GM19328 (cell line): Measurements from ENCODE around the gene ADAMTS3.

Experiments used
- ATAC-seq: cut with Tn5 transposase; IDR thresholded peaks from one replicate; pipeline ENCODE4 v1.9.1; 2021; ENCODE audit warnings: mild to moderate bottlenecking, moderate library complexity; ENCODE audit not compliant: unreplicated experiment

Gene ADAMTS3

GRCh38 chr4:72424006-72424405, 145.0 kb downstream of the ADAMTS3 start:
- no peak for ATAC-seq

- ATAC-seq: no peak
Measured at GRCh38 chr4:72422416-72422815, 146.6 kb downstream of the ADAMTS3 start.

DNA sequence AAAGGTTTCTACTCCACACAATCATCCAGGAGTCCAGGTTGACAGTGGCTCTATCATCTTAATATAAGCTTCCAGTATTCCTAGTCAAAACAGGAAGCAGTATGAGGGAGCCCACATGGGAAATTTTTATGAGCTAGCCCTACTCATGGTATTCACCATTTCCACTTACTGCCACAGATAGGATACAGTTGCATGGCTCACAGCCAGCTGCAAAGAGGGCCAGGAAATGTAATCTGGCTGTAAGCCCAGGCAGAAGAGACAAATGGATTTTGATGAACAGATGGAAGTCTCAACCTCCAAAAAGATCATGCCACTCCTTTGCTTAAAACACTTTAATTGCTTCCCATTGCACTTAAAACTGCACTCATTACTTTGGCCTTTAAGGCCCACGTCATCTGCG, 150.6 kb downstream of the ADAMTS3 start:
- ATAC-seq: no peak

- ATAC-seq: no peak
Measured at GRCh38 chr4:72410158-72410557, 158.9 kb downstream of the ADAMTS3 start.

DNA sequence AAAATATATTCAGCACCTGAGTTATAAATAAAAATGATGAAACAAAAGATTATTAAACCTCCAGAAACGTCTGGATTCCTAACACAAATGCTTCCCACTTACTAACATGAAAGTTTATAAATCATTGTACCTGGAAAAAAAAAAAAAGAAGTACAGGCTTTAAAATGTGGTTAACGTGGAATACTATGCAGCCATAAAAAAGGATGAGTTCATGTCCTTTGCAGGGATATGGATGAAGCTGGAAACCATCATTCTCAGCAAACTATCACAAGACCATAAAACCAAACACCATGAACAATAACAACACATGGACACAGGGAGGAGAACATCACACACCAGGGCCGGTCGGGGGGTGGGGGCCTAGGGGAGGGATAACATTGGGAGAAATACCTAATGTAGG, 160.5 kb downstream of the ADAMTS3 start:
- no peak for ATAC-seq

DNA sequence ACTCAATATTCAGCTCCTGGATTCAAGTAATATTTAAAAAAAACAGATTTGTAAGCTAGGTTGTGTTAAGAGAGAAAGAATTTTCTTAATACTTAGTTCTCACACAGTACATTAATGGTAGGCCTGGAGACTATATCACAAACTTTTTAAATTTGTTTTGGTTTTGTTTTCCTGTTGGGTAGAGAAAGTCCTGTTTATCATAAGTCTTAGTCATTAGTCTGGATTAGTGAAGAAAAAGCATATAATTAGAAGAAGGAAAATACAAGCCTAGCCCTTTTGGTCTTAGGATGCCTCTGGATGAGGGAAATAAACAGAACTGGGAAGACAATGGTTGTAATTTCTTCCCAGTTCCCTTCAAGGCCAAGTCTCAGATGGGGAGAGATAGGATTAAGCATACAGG, 163.6 kb downstream of the ADAMTS3 start:
- no peak for ATAC-seq

- ATAC-seq: no peak
Measured at GRCh38 chr4:72397314-72397713, 171.7 kb downstream of the ADAMTS3 start.

- ATAC-seq: no peak
Measured at GRCh38 chr4:72394012-72394663, 174.9 kb downstream of the ADAMTS3 start.

DNA sequence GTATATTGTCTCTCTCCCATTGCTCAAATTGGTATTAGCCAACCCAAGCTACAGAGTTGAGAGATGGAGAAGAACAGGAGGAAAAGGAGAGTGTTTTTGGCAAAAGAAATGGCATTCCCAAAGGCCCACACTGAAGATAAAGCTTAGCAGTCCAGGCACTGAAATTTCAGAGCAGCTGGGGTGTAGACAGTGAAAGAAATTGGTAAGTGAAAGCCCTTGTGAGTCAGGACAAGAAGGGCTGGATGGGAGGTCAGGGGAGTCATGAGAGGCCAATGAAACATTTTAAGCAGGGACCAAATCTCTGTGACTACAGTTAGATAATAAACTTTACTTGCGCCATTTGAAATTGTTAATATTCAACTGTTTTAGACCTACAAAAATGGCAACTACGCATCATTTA, 177.7 kb downstream of the ADAMTS3 start:
- no peak for ATAC-seq

GRCh38 chr4:72390409-72390808, 178.6 kb downstream of the ADAMTS3 start:
- ATAC-seq: no peak

GRCh38 chr4:72388521-72388920, 180.5 kb downstream of the ADAMTS3 start:
- no peak for ATAC-seq

DNA sequence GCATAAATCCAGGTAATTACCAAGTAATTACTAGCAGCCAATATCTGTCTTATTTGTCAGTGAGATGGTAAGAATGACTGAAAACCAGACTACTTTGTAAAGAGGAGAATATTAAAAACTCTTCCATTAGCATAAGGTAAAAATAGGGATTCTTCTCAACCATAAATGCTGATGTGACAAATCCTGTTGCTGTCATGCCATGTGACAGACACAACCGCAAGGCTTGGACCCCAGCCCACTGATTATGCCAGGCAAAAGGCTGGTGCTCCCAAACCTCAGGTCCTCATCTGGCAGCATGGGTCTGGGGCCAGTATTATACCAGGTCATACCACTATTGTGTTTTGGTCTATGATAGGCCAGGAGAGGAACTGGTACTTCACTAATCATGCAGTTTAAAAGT, 181.1 kb downstream of the ADAMTS3 start:
- no peak for ATAC-seq

- no peak for ATAC-seq
Measured at GRCh38 chr4:72383439-72383838, 185.6 kb downstream of the ADAMTS3 start.

DNA sequence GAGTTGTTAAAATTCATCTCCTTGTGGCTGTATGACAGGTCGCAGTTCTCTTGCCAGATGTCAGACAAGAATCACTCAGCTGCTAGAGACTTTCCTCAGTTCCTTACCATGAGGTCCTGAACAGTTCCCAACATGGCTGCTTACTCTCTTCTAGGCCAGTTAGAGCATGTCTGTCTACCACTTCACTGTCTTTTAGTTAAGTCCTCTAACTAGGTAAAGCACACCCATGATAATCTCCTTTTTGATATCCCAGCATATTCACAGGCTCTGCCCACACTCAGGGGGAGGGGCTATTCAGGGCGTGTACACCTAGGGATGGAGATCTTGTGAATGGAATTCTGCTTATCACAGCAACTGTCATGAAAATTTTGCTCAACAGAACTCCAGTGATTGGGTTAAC, 190.1 kb downstream of the ADAMTS3 start:
- ATAC-seq: no peak

DNA sequence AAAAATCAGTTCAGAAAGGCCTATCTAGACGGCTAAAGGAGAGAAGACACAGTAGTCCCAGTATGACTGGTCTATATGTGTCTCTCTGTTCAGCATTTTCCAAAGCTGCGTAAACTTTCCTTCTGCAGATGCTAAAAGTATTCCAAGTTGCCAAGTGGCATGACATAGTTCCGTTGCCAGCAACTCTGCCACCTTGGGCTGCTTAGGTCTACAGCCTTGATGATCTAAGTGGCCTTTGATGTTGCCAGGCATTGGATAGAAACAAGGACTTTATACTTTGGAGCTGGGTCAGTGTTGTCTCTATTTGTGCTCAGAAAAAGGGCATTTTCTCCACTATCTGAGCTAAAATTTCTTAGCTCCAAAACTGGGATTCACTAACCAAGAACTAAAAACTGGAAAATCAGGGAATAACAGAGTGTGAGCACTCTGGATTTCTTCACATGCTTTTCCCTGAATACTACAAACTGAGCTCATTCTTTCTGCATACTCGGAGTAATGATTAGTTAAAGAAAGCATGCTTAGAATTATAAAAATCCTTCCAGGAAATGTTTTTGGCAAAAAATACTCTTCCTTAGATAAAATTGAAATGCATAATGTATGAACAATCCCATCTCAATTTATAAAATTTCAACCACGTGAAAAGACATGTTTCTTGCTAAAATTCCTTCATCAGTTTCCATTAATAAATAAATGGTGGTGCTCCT, 191.4 kb downstream of the ADAMTS3 start:
- ATAC-seq: no peak

- ATAC-seq: no peak
Measured at GRCh38 chr4:72376901-72377300, 192.1 kb downstream of the ADAMTS3 start.

DNA sequence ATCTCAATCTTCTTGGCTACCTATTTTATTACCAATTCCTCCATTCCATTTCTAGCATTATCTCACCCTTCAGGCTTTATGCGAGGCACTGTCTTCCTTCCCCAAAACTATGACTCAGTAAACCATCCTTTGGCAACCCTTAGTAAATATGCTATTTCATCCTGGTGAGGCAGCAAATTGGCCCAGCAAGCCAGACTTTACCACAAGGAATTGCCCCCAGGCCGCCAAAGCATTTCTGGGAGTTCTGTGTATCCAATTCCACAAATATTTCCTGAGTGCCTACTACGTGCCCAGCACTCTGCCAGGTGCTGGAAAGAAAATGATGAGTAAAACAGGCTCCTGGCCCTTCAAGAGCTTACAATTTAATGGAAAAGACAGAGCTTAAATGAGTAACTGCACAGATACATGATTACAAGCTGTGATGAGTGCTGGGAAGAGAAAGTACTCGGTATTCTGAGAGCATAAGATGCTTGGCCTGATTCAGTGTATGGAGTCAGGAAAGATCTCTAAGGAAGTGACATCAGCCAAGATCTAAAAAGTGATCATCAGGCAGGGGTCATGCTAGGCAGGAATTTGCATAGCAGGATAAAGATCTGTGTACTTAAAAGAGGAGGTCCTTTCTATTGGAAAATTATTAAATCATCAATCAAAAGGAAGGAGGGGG, 193.8 kb downstream of the ADAMTS3 start:
- ATAC-seq: no peak

GRCh38 chr4:72374159-72374558, 194.9 kb downstream of the ADAMTS3 start:
- no peak for ATAC-seq

GRCh38 chr4:72366601-72367000, 202.4 kb downstream of the ADAMTS3 start:
- no peak for ATAC-seq

GRCh38 chr4:72365981-72366380, 203.0 kb downstream of the ADAMTS3 start:
- ATAC-seq: no peak

- ATAC-seq: no peak
Measured at GRCh38 chr4:72365016-72365415, 204.0 kb downstream of the ADAMTS3 start.

GRCh38 chr4:72360075-72360474, 208.9 kb downstream of the ADAMTS3 start:
- ATAC-seq: no peak
